Ectodermal cell (in vitro differentiated cells): ENCODE data around the gene TRPC4.

Experiments used
- H3K27ac ChIP-seq: 2 replicates; pipeline ENCODE4 v1.7.0; 2013; ENCODE audit warnings: mild to moderate bottlenecking, low read depth, low read length; ENCODE audit not compliant: insufficient read depth, poor library complexity, severe bottlenecking
- H3K27me3 ChIP-seq: 2 replicates; pipeline ENCODE4 v1.7.0; 2013; ENCODE audit warnings: mild to moderate bottlenecking, low read length; ENCODE audit not compliant: insufficient read depth, control insufficient read depth, poor library complexity, severe bottlenecking
- H3K36me3 ChIP-seq: one replicate; pipeline ENCODE4 v1.7.0; 2013; ENCODE audit warnings: low read length; ENCODE audit not compliant: control insufficient read depth, insufficient read depth
- H3K4me1 ChIP-seq: one replicate; pipeline ENCODE4 v1.7.0; 2013; ENCODE audit warnings: low read length; ENCODE audit not compliant: control insufficient read depth, insufficient read depth
- H3K4me3 ChIP-seq: 2 replicates; pipeline ENCODE4 v1.7.0; 2013; ENCODE audit warnings: low read depth, low read length, control low read depth; ENCODE audit not compliant: insufficient read depth
- H3K9me3 ChIP-seq: 2 replicates; pipeline ENCODE4 v1.7.0; 2013; ENCODE audit warnings: mild to moderate bottlenecking, low read length, moderate library complexity; ENCODE audit not compliant: control insufficient read depth
- WGBS, 2 experiments: methylation state at CpG; one replicate each; pipeline ENCODE4 v1.1.7; 2013; ENCODE audit warnings: missing lambda C conversion rate in 2 of 2; 5-methylcytosine and 5-hydroxymethylcytosine counted together

The TRPC4 gene

GRCh38 chr13:37701972-37702371, 167.6 kb downstream of the TRPC4 start:
- Histone ChIP-seq H3K9me3 (no peaks in the 10 kb centered on the region), H3K4me3 (no peak overlapping the region), H3K4me1 (no peaks in the 10 kb centered on the region), H3K27ac (no peak overlapping the region), H3K27me3 (no peaks in the 10 kb centered on the region), H3K36me3 (no peaks in the 10 kb centered on the region)
- 83 to 84% methylated on average over 4 of the region's 4 CpGs for WGBS, 2 experiments

- WGBS, 2 experiments = 94% methylated on average over 4 of the region's 4 CpGs
- H3K9me3 ChIP-seq = no peaks in the 10 kb centered on the region
- no peaks in the 10 kb centered on the region for H3K4me1 ChIP-seq
- H3K27me3 ChIP-seq = no peaks in the 10 kb centered on the region
- H3K4me3 ChIP-seq = no peak overlapping the region
- no peaks in the 10 kb centered on the region for H3K36me3 ChIP-seq
- H3K27ac ChIP-seq = no peak overlapping the region
Measured at GRCh38 chr13:37701306-37701705, 168.3 kb downstream of the TRPC4 start.

GRCh38 chr13:37700887-37701286, 168.7 kb downstream of the TRPC4 start:
- Histone ChIP-seq H3K4me1 (no peaks in the 10 kb centered on the region), H3K9me3 (no peaks in the 10 kb centered on the region), H3K4me3 (no peak overlapping the region), H3K27ac (no peak overlapping the region), H3K36me3 (no peaks in the 10 kb centered on the region), H3K27me3 (no peaks in the 10 kb centered on the region)
- WGBS, 2 experiments = 67 to 100% methylated on average over 1 of the region's 2 CpGs

GRCh38 chr13:37695200-37695599, 174.4 kb downstream of the TRPC4 start:
- Histone ChIP-seq H3K9me3 (no peaks in the 10 kb centered on the region), H3K27me3 (no peaks in the 10 kb centered on the region), H3K27ac (no peak overlapping the region), H3K4me3 (no peak overlapping the region), H3K36me3 (no peaks in the 10 kb centered on the region), H3K4me1 (no peaks in the 10 kb centered on the region)
- WGBS, 2 experiments = 92 to 93% methylated on average over 3 of the region's 3 CpGs

- Histone ChIP-seq H3K27me3 (no peaks in the 10 kb centered on the region), H3K4me3 (no peak overlapping the region), H3K9me3 (no peaks in the 10 kb centered on the region), H3K36me3 (no peaks in the 10 kb centered on the region), H3K4me1 (no peaks in the 10 kb centered on the region), H3K27ac (no peak overlapping the region)
- WGBS, 2 experiments = 92 to 94% methylated on average over 5 of the region's 5 CpGs
Measured at GRCh38 chr13:37690361-37690760, 179.2 kb downstream of the TRPC4 start.

GRCh38 chr13:37686501-37686900, 183.1 kb downstream of the TRPC4 start:
- H3K27ac ChIP-seq = no peak overlapping the region
- no peak overlapping the region for H3K4me3 ChIP-seq
- no peaks in the 10 kb centered on the region for H3K4me1 ChIP-seq
- H3K27me3 ChIP-seq = no peaks in the 10 kb centered on the region
- H3K36me3 ChIP-seq = no peaks in the 10 kb centered on the region
- H3K9me3 ChIP-seq = no peaks in the 10 kb centered on the region
- WGBS, 2 experiments = 88 to 97% methylated on average over 2 of the region's 2 CpGs

- Histone ChIP-seq H3K9me3 (no peaks in the 10 kb centered on the region), H3K4me3 (no peak overlapping the region), H3K36me3 (no peaks in the 10 kb centered on the region), H3K4me1 (no peaks in the 10 kb centered on the region), H3K27me3 (no peaks in the 10 kb centered on the region), H3K27ac (no peak overlapping the region)
- 91 to 96% methylated on average over 5 of the region's 5 CpGs for WGBS, 2 experiments
Measured at GRCh38 chr13:37685206-37685605, 184.4 kb downstream of the TRPC4 start.

- Histone ChIP-seq H3K4me3 (no peak overlapping the region), H3K4me1 (no peaks in the 10 kb centered on the region), H3K9me3 (no peaks in the 10 kb centered on the region), H3K27me3 (no peaks in the 10 kb centered on the region), H3K27ac (no peak overlapping the region), H3K36me3 (no peaks in the 10 kb centered on the region)
- 94 to 97% methylated on average over 3 of the region's 3 CpGs for WGBS, 2 experiments
Measured at GRCh38 chr13:37682496-37682895, 187.1 kb downstream of the TRPC4 start.

- H3K27ac ChIP-seq = no peak overlapping the region
- 81 to 93% methylated on average over 4 to 6 of the region's 6 CpGs for WGBS, 2 experiments
- H3K4me3 ChIP-seq = no peak overlapping the region
- H3K27me3 ChIP-seq = no peaks in the 10 kb centered on the region
- H3K4me1 ChIP-seq = no peaks in the 10 kb centered on the region
- H3K36me3 ChIP-seq = no peaks in the 10 kb centered on the region
- H3K9me3 ChIP-seq = no peaks in the 10 kb centered on the region
Measured at GRCh38 chr13:37681281-37682032, 188.1 kb downstream of the TRPC4 start.

- Histone ChIP-seq H3K27me3 (no peaks in the 10 kb centered on the region), H3K9me3 (no peaks in the 10 kb centered on the region), H3K4me1 (no peaks in the 10 kb centered on the region), H3K36me3 (no peaks in the 10 kb centered on the region), H3K27ac (no peak overlapping the region), H3K4me3 (no peak overlapping the region)
- 91 to 96% methylated on average over 5 of the region's 5 CpGs for WGBS, 2 experiments
Measured at GRCh38 chr13:37680137-37680536, 189.4 kb downstream of the TRPC4 start.
